HEK293T (cell line): Measurements from ENCODE around the gene NXN.

ENCODE experiments used
- CTCF ChIA-PET: fragments of 350-600 bp; formaldehyde crosslinking; extraction: SDS; loops from one replicate; lab custom pipeline; 2021; ENCODE audit warnings: antibody characterized with exemption, inconsistent platforms; lab: Yijun Ruan, JAX
- POLR2A ChIA-PET: fragments of 350-600 bp; formaldehyde crosslinking; extraction: SDS; loops from one replicate; lab custom pipeline; 2020; ENCODE audit warnings: antibody characterized with exemption, inconsistent platforms; lab: Yijun Ruan, JAX
- DNase-seq: peaks from one replicate; pipeline ENCODE4 v3.0.0; 2012; ENCODE audit warnings: mixed read lengths; ENCODE audit errors: extremely low spot score
- ARNT ChIP-seq: fragments of 450-650 bp; IDR thresholded peaks from 2 replicates; pipeline ENCODE4 v1.6.1; 2017; ENCODE audit warnings: mild to moderate bottlenecking
- BHLHE40 ChIP-seq: fragments of 450-650 bp; IDR thresholded peaks from 2 replicates; pipeline ENCODE4 v1.6.1; 2016; ENCODE audit warnings: mild to moderate bottlenecking, moderate library complexity, borderline replicate concordance
- CTBP1 ChIP-seq: fragments of 450-650 bp; IDR thresholded peaks from 2 replicates; pipeline ENCODE4 v1.6.1; 2016; ENCODE audit warnings: borderline replicate concordance
- ELF4 ChIP-seq: fragments of 450-650 bp; IDR thresholded peaks from 2 replicates; pipeline ENCODE4 v1.6.1; 2017; ENCODE audit warnings: antibody characterized with exemption
- FOXA1 ChIP-seq: fragments of 450-650 bp; IDR thresholded peaks from 2 replicates; pipeline ENCODE4 v1.6.1; 2016; ENCODE audit warnings: mild to moderate bottlenecking
- FOXK2 ChIP-seq: fragments of 450-650 bp; IDR thresholded peaks from 2 replicates; pipeline ENCODE4 v1.6.1; 2016; ENCODE audit warnings: mild to moderate bottlenecking
- FOXM1 ChIP-seq: fragments of 450-650 bp; IDR thresholded peaks from 2 replicates; pipeline ENCODE4 v1.6.1; 2017; ENCODE audit warnings: mild to moderate bottlenecking, borderline replicate concordance
- HDGF ChIP-seq: fragments of 450-650 bp; IDR thresholded peaks from 2 replicates; pipeline ENCODE4 v1.6.1; 2017; ENCODE audit warnings: antibody characterized with exemption, borderline replicate concordance
- L3MBTL2 ChIP-seq: fragments of 450-650 bp; conservative IDR thresholded peaks from 2 replicates; pipeline ENCODE4 v1.6.1; 2016; ENCODE audit warnings: mild to moderate bottlenecking
- LEF1 ChIP-seq: fragments of 450-650 bp; IDR thresholded peaks from 2 replicates; pipeline ENCODE4 v1.6.1; 2017; ENCODE audit warnings: mild to moderate bottlenecking, borderline replicate concordance
- NFRKB ChIP-seq: fragments of 450-650 bp; IDR thresholded peaks from 2 replicates; pipeline ENCODE4 v1.6.1; 2016; ENCODE audit warnings: mild to moderate bottlenecking, moderate library complexity
- PKNOX1 ChIP-seq: fragments of 450-650 bp; IDR thresholded peaks from 2 replicates; pipeline ENCODE4 v1.6.1; 2016
- SP1 ChIP-seq: fragments of 450-650 bp; IDR thresholded peaks from 2 replicates; pipeline ENCODE4 v1.6.1; 2017
- SUZ12 ChIP-seq: fragments of 450-650 bp; IDR thresholded peaks from 2 replicates; pipeline ENCODE4 v1.6.1; 2016; ENCODE audit warnings: mild to moderate bottlenecking
- TARDBP ChIP-seq: fragments of 450-650 bp; IDR thresholded peaks from 2 replicates; pipeline ENCODE4 v1.6.1; 2016
- ZNF384 ChIP-seq: fragments of 450-650 bp; IDR thresholded peaks from 2 replicates; pipeline ENCODE4 v1.6.1; 2016

Gene NXN

GRCh38 chr17:804541-805435 lies 174.8 kb downstream of the NXN start:
- TF ChIP-seq PKNOX1: no peak
- TF ChIP-seq ELF4: no peak
- TF ChIP-seq HDGF: no peak
- TF ChIP-seq NFRKB: no peak
- TF ChIP-seq BHLHE40: no peak
- no peak for DNase-seq
- ChIA-PET POLR2A (no interaction called here), CTCF (no interaction called here)

GRCh38 chr17:802901-803881 lies 176.4 kb downstream of the NXN start:
- ChIA-PET CTCF (no interaction called here), POLR2A (no interaction called here)
- no peak for DNase-seq
- TF ChIP-seq CTBP1 (no peak), FOXK2 (no peak), ZNF384 (no peak), FOXA1 (no peak), BHLHE40 (no peak), TARDBP (no peak), SP1 (no peak), LEF1 (no peak), NFRKB (no peak), L3MBTL2 (no peak)

GRCh38 chr17:802481-802880 lies 177.1 kb downstream of the NXN start:
- POLR2A ChIA-PET: no interaction called here
- CTCF ChIA-PET: no interaction called here
- TF ChIP-seq ZNF384 (no peak), ARNT (no peak), ELF4 (no peak), LEF1 (no peak), HDGF (no peak), CTBP1 (no peak), PKNOX1 (no peak), FOXM1 (no peak), SP1 (no peak), BHLHE40 (no peak)
- DNase-seq: no peak

GRCh38 chr17:801660-802059 lies 177.9 kb downstream of the NXN start:
- DNase-seq: no peak
- no peak for TF ChIP-seq SP1
- POLR2A ChIA-PET: no interaction called here
- CTCF ChIA-PET: interaction anchor here (0.6 to 0.8 kb wide), 2 partner anchors 179 to 181 kb away, joined by 3 read pairs; no protein-coding TSS in a partner anchor

- POLR2A ChIA-PET: no interaction called here
- TF ChIP-seq PKNOX1: no peak
- CTCF ChIA-PET: interaction anchor here (0.6 kb wide), 1 partner anchor 182 kb away, joined by 3 read pairs; no protein-coding TSS in a partner anchor
- DNase-seq: no peak
Observed at GRCh38 chr17:800446-801242, 178.9 kb downstream of the NXN start.

- ChIA-PET POLR2A (no interaction called here), CTCF (no interaction called here)
- no peak for DNase-seq
- TF ChIP-seq SP1 (no peak), PKNOX1 (no peak), FOXA1 (no peak), FOXK2 (no peak), SUZ12 (no peak), FOXM1 (no peak), LEF1 (no peak), HDGF (no peak), L3MBTL2 (no peak), NFRKB (no peak)
Observed at GRCh38 chr17:799261-799660, 180.3 kb downstream of the NXN start.
